Measurements from ENCODE around the gene CDK6. TPM values are rescaled to one million over a fixed set of nuclear protein-coding genes. Genes with fewer than 3 reads are reported as not detected.
A peak's percentile ranks its signal among the peaks of the same experiment; 100 is the strongest.

CDK6 gene
- polyA plus RNA-seq, 12 donors, result 38.2 to 80.7 (median 58.5) TPM; not detected in 1

- DNase-seq, result no peak
Measured at GRCh38 chr7:92849322-92849721, 12.9 kb upstream of the CDK6 start.

DNA sequence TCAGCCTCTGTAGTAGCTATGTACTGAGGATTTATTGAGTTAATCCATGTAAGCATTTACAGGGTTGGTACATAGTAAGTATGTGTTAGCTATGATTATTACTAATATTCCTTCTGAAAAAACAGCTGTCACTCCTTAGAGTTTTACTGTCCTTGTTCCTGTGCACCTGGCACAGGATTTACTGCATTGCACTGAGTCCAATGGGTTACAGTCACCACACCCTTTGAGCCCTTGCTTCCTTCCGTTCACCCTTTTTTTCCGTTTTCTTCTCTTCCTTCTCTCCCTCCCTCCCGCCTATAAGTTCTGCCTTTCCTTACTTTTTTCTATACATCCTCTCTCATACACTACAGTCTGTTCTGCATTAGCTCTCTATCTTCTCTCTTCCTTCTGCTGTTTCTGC, 12.5 kb upstream of the CDK6 start:
- no peak for DNase-seq

DNA sequence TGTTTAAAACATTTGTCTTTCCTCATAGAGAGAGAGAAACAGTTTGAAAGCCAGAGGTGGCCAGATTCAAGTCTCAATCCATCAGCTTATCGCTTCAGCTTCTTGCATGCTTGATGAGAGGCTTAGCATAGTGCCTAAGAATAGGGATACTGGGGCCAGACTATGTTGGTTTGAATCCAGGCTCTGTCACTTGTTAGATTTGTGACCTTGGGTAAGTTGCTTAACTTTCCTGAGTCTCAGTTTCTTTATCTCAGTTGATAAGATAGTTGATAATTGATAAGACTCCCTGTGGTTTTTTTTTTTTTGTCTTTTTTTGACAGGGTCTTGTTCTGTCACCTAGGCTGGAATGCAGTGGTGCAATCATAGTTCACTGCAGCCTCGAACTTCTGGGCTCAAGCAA, 12.1 kb upstream of the CDK6 start:
- no peak for DNase-seq

DNA sequence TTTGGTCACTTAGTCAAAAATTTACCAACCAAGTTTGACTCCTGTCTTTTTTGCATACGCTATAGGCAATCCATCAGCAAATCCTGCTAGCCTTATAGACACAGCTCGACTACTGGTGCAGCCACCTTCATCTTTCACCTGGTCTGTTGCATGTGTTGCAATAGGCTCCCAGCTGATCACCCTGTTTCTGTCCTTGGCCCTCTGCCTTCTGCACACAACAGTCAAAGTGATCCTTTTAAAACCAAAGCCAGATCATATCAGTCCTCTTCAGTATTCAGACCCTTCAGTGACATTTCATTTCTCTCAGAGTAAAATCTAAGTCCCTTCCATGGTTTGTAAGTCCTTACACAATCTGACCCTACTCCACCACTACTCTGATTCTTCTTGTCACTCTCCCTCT, 10.9 kb upstream of the CDK6 start:
- no peak for DNase-seq

DNA sequence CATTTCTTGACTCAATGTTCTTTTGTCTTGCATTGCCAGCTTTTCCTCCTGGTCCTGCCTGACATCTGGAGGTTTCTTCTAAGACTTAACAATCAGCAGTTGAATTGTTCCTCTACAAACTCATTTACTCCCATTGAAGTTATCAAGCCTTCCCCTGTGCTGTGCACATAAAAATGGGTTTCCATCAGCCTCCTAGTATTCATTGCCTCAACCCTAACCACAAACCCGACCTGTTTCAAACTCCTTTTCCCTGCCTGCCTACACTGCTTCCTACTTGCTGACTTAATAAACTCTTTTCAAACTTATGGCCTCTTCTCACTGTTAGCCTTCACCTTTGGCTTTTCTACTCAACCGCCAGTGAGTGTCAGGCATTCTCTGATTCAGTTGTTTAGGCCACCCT, 9.4 kb upstream of the CDK6 start:
- DNase-seq, result no peak

GRCh38 chr7:92843781-92844180, 7.4 kb upstream of the CDK6 start:
- no peak for DNase-seq

- no peak for DNase-seq
Measured at GRCh38 chr7:92843034-92843760, 6.8 kb upstream of the CDK6 start.

- no peak for DNase-seq
Measured at GRCh38 chr7:92841192-92841591, 4.8 kb upstream of the CDK6 start.

DNA sequence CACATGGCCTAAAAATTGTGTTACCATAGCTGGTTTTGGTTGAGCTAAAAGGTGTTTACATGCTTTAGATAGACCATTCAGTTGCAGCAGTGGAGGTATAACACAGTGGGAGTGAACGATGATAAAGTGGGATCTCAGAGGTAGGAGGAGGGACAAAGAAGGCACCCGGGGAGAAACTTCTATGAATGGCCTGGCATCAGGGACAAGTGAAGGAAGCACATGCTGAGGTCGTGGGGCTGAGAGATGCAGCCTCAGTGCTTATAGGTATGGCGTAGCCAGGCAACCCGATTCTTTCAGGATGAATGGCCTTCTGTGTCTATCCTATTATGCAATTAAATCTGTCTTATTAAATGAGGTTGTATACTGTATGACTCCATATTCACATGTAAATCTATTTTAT, 3.9 kb upstream of the CDK6 start:
- DNase-seq, result no peak

- no peak for DNase-seq
Measured at GRCh38 chr7:92839901-92840300, 3.5 kb upstream of the CDK6 start.

DNA sequence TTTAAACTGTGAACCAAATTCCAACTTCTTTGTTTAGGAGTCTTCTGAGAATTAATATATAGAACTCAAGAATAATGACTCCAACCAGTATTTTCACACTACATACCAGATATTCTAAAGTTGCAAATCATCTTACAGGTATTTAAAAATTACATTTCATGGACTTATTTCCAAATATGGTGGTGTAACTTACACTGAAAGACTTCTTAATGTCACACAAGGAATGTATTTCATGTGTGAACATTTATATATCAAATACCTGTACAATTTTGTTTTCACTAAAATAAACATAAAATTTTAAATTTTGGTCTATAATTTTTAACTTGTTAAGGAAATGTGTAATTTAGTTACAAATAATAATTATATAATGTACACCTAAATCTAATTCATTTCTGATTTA, 2.6 kb upstream of the CDK6 start:
- no peak for DNase-seq

DNA sequence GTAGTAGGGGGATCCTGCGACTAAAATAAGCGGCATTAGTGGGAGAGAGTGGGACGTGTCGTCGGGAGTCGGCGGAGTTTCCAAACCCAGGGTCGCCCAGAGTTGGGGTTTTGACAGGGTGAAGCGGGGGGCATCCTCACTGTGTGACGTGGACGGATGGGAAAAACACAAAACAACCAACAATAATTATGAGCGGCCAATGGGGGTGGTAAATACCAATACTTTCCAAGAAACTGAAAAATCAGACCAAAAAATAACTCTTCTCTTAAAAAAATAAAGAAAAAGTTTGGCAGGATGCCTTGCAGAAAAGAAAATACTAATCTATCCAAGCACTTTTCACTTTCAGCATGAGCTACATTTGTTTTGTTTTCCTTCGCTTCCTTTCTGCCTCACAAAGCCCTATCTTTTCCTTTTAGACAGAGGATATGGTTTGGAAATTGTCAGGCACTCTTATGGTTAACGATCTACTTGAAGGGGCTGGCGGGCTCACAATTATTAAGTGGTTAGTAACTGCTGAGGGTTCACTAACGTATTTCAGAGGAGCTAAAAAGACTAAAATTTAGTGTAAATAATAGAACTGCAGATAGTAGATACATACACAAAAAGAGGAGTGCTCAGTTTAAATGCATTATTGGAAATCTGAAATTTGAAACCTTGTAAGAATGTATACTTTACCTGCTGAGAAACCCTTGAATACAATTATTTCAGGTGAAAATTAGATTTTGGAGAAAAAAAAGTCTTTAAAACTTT, 802 bp upstream of the CDK6 start:
- DNase-seq, result no peak

DNA sequence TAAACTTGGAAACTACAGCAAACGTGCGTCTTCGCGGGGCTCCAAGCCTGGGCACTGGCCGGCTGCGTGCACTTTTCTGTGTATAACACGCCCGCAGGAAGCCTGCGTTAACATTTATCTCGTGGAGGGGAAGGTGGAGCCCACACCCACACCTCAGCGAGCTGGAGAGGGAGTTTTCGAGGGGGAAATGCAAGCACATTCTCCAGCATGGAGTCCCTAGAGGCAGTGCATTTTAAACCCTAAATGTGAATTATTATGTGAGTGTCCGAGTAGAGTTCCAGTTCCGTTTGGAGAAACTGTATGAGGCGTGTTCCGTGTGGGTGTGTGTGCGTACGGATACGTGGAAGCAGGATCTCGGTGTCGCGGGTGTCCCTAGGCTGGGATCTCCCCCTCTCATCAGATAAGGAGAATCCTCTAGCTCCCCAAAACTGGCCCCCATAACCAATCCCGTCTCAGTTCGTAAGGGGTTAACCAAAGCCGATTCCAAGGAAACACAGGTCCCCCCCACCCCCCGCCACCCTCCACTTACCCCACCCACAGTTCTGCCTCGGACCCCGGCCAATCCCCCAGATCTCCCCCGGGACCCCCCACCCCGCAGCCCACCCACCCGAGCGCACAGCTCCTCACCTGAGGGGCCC, 403 bp downstream of the CDK6 start:
- peak; percentile 48 for DNase-seq

DNA sequence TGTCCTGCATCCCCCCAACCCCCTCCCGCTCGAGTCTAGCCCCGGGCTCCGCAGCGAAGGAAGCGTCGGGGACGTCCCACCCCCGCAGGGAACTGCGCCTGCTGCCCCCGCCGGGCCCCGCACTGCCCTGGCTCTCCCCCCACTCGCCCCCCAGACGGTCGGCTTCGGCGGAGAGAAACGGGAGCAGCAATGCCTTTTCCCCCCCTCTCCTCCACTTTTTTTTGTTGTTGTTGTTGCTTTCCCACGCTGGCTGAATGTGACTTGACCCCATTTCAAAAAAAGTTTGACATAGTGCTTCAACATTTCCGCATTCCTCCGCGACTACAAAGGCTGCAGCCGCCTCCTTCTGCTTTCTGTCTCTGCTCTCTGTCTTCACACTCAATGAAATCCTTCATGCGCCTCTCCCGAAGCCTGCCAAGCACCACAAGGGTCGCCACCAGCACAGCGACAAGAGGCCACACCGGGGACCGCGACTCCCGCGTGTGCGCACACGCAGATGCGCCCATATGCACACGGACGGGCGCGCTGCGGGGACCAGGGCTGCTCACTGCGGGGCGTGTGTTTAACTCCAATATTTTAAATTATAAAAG, 1.0 kb downstream of the CDK6 start:
- peak; percentile 80 for DNase-seq

GRCh38 chr7:92834507-92835260, 1.7 kb downstream of the CDK6 start:
- peak; percentile 30 for DNase-seq

DNA sequence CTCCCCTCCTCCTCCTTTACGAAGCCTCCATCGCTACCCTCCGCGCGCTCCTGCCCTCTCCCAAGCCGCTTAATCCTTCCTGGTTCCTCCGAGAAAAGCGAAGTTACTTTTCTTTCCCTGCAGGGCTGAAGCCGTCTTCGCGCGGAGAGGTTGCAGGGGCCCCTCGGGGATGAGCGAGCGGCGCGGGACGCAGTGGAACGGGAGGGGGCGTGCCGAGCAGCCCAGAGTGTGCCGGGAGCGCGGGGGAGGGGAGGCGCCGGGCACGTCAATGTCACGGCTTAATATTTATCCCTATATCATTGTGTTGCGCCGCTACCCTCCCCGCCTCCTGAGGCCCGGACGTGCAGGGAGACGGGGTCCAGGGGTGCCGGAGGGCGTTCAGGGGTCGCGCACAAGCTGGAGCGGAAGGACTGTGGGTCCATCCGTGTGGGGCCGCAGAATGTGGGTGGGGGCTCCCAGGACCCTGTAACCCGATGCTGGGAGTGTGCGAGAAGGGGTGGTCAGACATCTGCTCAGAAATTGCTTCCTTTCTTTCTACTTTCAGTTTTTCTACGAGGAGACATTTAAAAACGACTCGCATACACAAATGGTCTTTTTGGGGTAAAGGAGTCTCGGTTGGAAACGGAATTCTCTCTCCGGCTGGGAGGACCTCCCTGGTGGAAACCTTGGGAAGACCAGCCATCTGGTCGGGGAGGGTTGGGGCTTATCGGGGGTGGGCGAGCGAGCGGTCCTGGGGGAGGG, 2.4 kb downstream of the CDK6 start:
- DNase-seq, result peak; percentile 90

GRCh38 chr7:92833024-92833765, 3.2 kb downstream of the CDK6 start:
- DNase-seq, result peak; percentile 88

GRCh38 chr7:92832534-92833023, 3.8 kb downstream of the CDK6 start:
- no peak for DNase-seq

DNA sequence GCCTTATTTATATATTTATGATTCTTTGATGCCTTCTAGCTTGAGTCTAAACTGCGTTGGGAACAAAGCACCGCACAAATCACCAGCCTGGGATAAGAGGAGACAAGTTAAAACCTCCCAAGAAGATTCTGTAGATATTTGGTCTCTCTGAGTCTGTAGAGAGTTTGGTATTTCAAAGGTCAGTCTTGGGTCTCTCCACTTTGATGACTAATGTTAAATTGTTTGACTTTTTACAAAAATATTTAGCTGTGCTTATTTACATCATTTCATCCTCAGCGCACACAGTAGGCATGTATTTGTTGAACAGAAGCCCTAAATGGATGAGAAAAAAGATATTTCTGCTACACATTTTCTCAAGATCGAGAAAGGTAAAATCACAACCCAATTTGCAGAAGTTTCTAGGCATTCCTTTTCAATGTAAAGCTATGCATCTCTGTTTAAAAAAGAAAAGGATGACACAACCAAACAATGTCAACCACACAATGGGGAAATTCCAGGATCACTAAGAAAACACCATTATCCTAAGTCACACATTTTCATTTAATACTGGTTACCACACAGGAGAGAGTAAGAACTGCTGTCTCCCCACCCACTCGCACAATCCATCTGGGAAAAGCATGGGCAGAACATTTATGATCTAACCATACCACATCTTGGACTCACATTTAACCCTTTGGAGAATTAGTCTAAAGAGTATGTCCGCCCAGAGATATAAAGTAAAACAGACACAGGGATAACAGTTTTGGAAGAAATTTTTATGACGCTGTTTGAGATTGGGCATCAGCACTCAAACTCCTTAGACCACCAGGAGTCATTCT, 4.4 kb downstream of the CDK6 start:
- DNase-seq, result no peak
